ENCODE measurements around the gene PDZD7. TPM values are rescaled to one million over a fixed set of nuclear protein-coding genes. Genes with fewer than 3 reads are reported as not detected.

Gene PDZD7
- total RNA-seq, 1 donor from 2014 or later, result 0.26 TPM

GRCh38 chr10:101021692-101022251 is 9.2 kb downstream of the PDZD7 start:
- Histone ChIP-seq H3K4me3 (ENCODE audit: low read depth, low read length) (no peak overlapping the region), H3K27me3 (ENCODE audit: control insufficient read depth, insufficient read depth, low read length) (peaks cover 6% of the 10 kb centered on the region), H3K36me3 (ENCODE audit: control insufficient read depth, insufficient read depth, low read length) (no peaks in the 10 kb centered on the region)
- TF ChIP-seq, protein P1, sequence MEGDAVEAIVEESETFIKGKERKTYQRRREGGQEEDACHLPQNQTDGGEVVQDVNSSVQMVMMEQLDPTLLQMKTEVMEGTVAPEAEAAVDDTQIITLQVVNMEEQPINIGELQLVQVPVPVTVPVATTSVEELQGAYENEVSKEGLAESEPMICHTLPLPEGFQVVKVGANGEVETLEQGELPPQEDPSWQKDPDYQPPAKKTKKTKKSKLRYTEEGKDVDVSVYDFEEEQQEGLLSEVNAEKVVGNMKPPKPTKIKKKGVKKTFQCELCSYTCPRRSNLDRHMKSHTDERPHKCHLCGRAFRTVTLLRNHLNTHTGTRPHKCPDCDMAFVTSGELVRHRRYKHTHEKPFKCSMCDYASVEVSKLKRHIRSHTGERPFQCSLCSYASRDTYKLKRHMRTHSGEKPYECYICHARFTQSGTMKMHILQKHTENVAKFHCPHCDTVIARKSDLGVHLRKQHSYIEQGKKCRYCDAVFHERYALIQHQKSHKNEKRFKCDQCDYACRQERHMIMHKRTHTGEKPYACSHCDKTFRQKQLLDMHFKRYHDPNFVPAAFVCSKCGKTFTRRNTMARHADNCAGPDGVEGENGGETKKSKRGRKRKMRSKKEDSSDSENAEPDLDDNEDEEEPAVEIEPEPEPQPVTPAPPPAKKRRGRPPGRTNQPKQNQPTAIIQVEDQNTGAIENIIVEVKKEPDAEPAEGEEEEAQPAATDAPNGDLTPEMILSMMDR (IDR thresholded peaks at IDR 0.05; ENCODE audit: insufficient read depth, low read length, severe bottlenecking), result no peak
- no peak for FAIRE-seq
- DNase-seq (ENCODE audit: low read depth), result no peak

GRCh38 chr10:101021239-101021638 is 9.7 kb downstream of the PDZD7 start:
- Histone ChIP-seq H3K4me3 (ENCODE audit: low read depth, low read length) (no peak overlapping the region), H3K27me3 (ENCODE audit: control insufficient read depth, insufficient read depth, low read length) (peaks cover 6% of the 10 kb centered on the region), H3K36me3 (ENCODE audit: control insufficient read depth, insufficient read depth, low read length) (no peaks in the 10 kb centered on the region)
- DNase-seq (ENCODE audit: low read depth), result no peak
- TF ChIP-seq, protein P1 (IDR thresholded peaks at IDR 0.05; ENCODE audit: insufficient read depth, low read length, severe bottlenecking), result no peak
- no peak for FAIRE-seq

DNA sequence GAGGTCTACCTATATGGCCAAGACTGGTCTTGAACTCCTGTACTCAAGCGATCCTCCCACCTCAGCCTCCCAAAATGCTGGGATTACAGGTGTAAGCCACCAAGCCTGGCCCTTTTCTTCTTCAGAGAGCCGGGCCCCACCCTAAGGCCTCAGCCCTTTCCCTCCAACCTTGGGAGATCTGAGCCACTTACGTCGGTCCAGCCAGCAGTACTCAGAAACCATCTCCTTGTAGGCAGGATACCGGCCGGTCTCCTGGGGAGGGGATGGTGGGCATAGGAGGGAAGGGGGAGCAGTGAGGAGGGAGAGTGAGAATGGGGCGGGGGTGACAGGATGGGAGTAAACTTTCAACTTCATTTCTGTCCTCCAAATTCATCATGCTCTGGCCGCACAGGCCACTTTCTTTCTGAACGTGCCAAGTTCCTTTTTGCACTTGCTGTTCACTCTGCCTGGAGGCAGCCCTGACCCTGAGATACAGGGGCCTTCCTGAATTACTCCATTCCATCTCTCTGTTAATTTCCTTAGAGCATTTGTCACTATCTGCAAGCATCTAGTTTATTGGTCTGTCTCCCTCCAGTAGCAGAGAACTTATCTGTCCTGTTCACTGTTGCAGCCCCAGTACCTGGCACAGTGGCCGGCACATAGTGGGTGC is 10.4 kb downstream of the PDZD7 start:
- DNase-seq (ENCODE audit: low read depth) (no peak), FAIRE-seq (no peak)
- TF ChIP-seq, protein P1 (IDR thresholded peaks at IDR 0.05; ENCODE audit: insufficient read depth, low read length, severe bottlenecking), result no peak

DNA sequence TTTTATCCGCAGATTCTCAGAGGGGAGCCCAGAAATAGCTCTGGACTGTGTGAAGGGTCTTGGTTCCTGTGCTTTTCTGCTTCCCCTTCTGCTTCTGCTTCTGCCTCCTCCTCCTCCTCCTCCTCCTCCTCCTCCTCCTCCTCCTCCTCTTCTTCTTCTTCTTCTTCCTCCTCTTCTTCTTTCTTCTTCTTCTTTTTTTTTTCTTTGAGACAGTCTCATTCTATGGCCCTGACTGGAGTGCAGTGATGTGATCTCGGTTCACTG is 11.6 kb downstream of the PDZD7 start:
- no peak overlapping the region for H3K4me3 ChIP-seq (ENCODE audit: low read depth, low read length)
- FAIRE-seq (no peak), DNase-seq (ENCODE audit: low read depth) (no peak)
- TF ChIP-seq, protein P1 (IDR thresholded peaks at IDR 0.05; ENCODE audit: insufficient read depth, low read length, severe bottlenecking), result no peak
- no peaks in the 10 kb centered on the region for H3K36me3 ChIP-seq (ENCODE audit: control insufficient read depth, insufficient read depth, low read length)
- peaks cover 6% of the 10 kb centered on the region for H3K27me3 ChIP-seq (ENCODE audit: control insufficient read depth, insufficient read depth, low read length)

More for the DNA sequence above, 10.4 kb downstream of the PDZD7 start:
- Histone ChIP-seq H3K27me3 (ENCODE audit: control insufficient read depth, insufficient read depth, low read length) (peaks cover 6% of the 10 kb centered on the region), H3K36me3 (ENCODE audit: control insufficient read depth, insufficient read depth, low read length) (no peaks in the 10 kb centered on the region), H3K4me3 (ENCODE audit: low read depth, low read length) (no peak overlapping the region)

DNA sequence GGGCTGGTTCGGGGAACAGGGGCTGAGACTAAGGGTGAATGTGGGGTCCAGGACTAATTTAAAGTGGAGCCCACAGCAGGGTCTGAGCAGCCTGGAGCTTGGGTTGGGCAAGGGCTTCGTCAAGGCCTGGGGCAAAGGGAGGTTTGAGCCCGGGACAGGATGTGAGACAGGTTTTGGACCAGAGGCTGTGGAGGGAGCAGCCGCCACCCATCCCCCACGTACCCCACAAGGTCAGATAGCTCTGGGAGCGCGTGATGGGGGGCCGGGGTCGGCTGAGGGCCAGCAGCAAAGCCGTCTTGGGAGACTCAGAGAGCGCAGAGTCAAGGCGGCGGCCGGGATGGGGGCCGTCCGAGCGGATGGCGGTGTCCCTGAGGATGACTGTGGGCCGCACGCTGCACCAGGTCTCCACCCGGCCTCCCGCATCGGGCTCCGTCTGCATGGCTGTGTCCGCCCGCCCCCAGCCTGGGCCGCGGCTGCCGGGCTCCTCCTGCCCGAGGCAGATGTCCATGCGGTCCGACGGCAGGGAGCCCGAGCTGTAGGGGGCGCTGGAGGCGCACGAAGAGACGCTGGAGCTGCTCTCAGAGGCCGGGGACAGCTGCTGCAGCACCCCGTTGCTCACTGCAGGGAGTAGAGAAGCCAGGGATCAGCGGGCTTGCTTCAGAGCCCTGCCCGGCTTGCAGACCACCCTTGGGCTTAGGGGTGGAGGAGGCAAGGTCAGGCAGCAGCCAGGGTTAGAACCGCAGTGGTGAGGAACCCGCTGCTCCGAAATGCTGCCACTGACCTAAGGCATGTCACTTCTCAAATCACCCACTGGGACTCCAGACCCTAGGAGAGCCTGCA is 12.1 kb downstream of the PDZD7 start:
- TF ChIP-seq, protein P1 (IDR thresholded peaks at IDR 0.05; ENCODE audit: insufficient read depth, low read length, severe bottlenecking), result peak; percentile 91
- FAIRE-seq, result no peak
- H3K36me3 ChIP-seq (ENCODE audit: control insufficient read depth, insufficient read depth, low read length), result no peaks in the 10 kb centered on the region
- peaks cover 6% of the 10 kb centered on the region for H3K27me3 ChIP-seq (ENCODE audit: control insufficient read depth, insufficient read depth, low read length)
- DNase-seq (ENCODE audit: low read depth), result peak; percentile 57
- no peak overlapping the region for H3K4me3 ChIP-seq (ENCODE audit: low read depth, low read length)
